ENCODE measurements around the gene SLAMF8.

The SLAMF8 gene

DNA sequence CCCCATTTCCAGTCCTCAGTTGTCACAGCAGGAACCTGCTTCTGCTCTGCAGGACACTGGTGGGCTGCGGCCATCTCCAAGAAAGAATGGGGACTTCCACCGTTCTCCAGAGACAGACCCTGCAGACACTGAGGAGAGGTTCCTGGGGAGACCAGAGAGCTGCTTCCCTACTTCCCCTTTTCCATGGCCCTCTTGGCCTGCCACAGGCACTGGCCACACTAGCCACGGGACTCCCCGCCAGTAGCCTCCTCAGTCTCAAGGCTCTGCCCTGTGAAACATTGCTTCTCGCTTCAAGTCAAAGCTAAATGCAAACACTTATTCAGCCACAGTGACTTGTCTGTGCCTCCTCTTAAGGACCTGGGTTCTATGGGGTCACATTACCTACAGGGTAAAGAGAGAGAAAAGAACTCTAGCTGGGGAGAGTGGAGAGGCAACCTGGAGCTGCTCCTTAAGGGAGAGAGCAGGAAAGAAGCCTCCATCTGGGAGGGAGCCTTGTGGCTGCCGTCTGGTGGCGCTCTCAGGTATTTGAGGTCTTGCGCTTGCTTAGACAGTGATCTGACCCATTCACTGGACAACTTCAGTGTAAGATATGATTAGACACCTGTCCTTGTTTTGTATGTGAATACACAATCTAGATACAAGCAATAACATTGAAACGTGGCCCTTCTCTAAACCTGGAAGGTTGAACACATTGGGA lies 5.4 kb upstream of the SLAMF8 start:
- Histone ChIP-seq H3K27ac (replicated peaks) (no peak overlapping the region), H3K4me3 (replicated peaks; ENCODE audit: insufficient read depth, low read length) (no peak overlapping the region), H3K27me3 (ENCODE audit: insufficient read depth, poor library complexity, severe bottlenecking) (no peaks in the 10 kb centered on the region)
- DNase-seq (ENCODE audit: low read depth in 1 of 2, low spot score in 1 of 2) = no peak
- peak; percentile 10; the same call in 1 of the 2 replicates for TF ChIP-seq SPI1 (IDR thresholded peaks at IDR 0.05; ENCODE audit: borderline replicate concordance, low read depth)
- TF ChIP-seq GABPA (IDR thresholded peaks at IDR 0.05; ENCODE audit: low read depth) = no peak

DNA sequence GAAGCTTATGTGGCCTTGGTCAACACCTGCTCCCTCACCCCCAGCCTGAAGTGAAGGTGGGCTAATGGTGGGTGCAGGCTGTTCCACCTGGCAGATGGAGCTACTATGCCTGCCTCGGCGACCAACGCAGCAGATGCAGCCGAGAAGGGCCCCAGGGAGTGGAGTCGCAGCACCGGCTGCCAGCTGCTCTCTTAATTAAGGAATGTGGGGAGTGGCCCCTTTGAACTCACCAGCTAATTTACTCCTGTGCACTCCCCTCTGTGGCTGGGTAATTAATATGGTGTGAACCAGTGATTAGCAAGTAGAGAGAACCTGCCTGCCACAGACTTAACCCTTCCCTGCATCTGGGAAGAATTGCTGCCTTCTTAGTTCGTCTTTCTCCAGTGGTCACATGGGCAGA lies 3.3 kb upstream of the SLAMF8 start:
- no peaks in the 10 kb centered on the region for H3K27me3 ChIP-seq (ENCODE audit: insufficient read depth, poor library complexity, severe bottlenecking)
- no peak for DNase-seq (ENCODE audit: low read depth in 1 of 2, low spot score in 1 of 2)

DNA sequence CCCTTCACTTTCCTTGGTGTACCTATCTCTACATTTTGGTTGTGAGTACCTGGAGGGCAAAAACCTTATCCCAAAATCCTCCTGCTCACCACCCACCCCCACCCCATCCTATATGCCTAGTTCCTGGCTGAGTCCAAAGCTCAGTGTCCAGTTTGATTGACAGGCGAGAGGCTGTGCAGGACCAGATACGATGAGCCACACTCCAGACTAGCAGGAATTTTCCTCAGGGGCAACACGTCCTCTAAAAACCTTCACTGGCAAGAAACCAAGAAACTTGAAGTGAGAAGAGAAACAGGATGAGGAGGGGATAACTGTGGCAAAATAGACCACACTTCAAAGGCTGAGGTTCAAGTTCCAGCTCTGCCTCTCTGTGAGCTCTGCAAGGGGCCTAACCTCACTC lies 1.1 kb upstream of the SLAMF8 start:
- Histone ChIP-seq H3K27ac (replicated peaks) (no peak overlapping the region), H3K4me3 (replicated peaks; ENCODE audit: insufficient read depth, low read length) (no peak overlapping the region), H3K27me3 (ENCODE audit: insufficient read depth, poor library complexity, severe bottlenecking) (no peaks in the 10 kb centered on the region)
- no peak for DNase-seq (ENCODE audit: low read depth in 1 of 2, low spot score in 1 of 2)
- TF ChIP-seq GABPA (IDR thresholded peaks at IDR 0.05; ENCODE audit: low read depth) (no peak), SPI1 (IDR thresholded peaks at IDR 0.05; ENCODE audit: borderline replicate concordance, low read depth) (no peak), POLR2AphosphoS5 (IDR thresholded peaks at IDR 0.05; ENCODE audit: low read depth) (no peak)
- TF ChIP-seq, protein P1, sequence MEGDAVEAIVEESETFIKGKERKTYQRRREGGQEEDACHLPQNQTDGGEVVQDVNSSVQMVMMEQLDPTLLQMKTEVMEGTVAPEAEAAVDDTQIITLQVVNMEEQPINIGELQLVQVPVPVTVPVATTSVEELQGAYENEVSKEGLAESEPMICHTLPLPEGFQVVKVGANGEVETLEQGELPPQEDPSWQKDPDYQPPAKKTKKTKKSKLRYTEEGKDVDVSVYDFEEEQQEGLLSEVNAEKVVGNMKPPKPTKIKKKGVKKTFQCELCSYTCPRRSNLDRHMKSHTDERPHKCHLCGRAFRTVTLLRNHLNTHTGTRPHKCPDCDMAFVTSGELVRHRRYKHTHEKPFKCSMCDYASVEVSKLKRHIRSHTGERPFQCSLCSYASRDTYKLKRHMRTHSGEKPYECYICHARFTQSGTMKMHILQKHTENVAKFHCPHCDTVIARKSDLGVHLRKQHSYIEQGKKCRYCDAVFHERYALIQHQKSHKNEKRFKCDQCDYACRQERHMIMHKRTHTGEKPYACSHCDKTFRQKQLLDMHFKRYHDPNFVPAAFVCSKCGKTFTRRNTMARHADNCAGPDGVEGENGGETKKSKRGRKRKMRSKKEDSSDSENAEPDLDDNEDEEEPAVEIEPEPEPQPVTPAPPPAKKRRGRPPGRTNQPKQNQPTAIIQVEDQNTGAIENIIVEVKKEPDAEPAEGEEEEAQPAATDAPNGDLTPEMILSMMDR (IDR thresholded peaks at IDR 0.05; ENCODE audit: insufficient read depth, low read length) = no peak
- TF ChIP-seq, protein P2, sequence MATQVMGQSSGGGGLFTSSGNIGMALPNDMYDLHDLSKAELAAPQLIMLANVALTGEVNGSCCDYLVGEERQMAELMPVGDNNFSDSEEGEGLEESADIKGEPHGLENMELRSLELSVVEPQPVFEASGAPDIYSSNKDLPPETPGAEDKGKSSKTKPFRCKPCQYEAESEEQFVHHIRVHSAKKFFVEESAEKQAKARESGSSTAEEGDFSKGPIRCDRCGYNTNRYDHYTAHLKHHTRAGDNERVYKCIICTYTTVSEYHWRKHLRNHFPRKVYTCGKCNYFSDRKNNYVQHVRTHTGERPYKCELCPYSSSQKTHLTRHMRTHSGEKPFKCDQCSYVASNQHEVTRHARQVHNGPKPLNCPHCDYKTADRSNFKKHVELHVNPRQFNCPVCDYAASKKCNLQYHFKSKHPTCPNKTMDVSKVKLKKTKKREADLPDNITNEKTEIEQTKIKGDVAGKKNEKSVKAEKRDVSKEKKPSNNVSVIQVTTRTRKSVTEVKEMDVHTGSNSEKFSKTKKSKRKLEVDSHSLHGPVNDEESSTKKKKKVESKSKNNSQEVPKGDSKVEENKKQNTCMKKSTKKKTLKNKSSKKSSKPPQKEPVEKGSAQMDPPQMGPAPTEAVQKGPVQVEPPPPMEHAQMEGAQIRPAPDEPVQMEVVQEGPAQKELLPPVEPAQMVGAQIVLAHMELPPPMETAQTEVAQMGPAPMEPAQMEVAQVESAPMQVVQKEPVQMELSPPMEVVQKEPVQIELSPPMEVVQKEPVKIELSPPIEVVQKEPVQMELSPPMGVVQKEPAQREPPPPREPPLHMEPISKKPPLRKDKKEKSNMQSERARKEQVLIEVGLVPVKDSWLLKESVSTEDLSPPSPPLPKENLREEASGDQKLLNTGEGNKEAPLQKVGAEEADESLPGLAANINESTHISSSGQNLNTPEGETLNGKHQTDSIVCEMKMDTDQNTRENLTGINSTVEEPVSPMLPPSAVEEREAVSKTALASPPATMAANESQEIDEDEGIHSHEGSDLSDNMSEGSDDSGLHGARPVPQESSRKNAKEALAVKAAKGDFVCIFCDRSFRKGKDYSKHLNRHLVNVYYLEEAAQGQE (IDR thresholded peaks at IDR 0.05; ENCODE audit: insufficient replicate concordance, low read depth) = no peak

More for the DNA sequence above, 3.3 kb upstream of the SLAMF8 start:
- no peak for TF ChIP-seq POLR2AphosphoS5 (IDR thresholded peaks at IDR 0.05; ENCODE audit: low read depth)
- TF ChIP-seq, protein P2 (IDR thresholded peaks at IDR 0.05; ENCODE audit: insufficient replicate concordance, low read depth) = no peak
- TF ChIP-seq, protein P1 (IDR thresholded peaks at IDR 0.05; ENCODE audit: insufficient read depth, low read length) = no peak
- TF ChIP-seq SPI1 (IDR thresholded peaks at IDR 0.05; ENCODE audit: borderline replicate concordance, low read depth) = no peak
- no peak for TF ChIP-seq GABPA (IDR thresholded peaks at IDR 0.05; ENCODE audit: low read depth)
- Histone ChIP-seq H3K27ac (replicated peaks) (no peak overlapping the region), H3K4me3 (replicated peaks; ENCODE audit: insufficient read depth, low read length) (no peak overlapping the region)

DNA sequence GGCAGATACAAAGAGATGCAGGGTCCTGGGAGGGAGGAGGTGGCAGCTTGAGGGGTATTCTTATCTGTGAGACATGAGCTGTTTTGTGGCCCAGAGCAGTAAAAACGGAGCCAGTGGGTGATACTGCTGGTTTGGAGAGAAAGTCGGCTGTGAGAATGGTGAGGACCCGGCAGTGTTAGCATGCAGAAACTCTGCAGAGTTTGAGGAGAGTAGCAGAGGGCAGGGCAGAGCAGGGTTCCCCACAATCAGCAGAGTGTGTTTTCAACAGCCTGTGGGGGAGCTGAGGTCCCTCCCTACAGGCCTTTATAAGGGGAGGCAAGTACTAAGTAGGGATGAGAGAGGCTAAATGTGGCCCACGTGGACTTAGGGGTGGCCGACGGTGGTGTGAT lies 423 bp downstream of the SLAMF8 start:
- no peak for TF ChIP-seq POLR2AphosphoS5 (IDR thresholded peaks at IDR 0.05; ENCODE audit: low read depth)
- TF ChIP-seq, protein P1 (IDR thresholded peaks at IDR 0.05; ENCODE audit: insufficient read depth, low read length) = no peak
- TF ChIP-seq GABPA (IDR thresholded peaks at IDR 0.05; ENCODE audit: low read depth) = no peak
- TF ChIP-seq, protein P2 (IDR thresholded peaks at IDR 0.05; ENCODE audit: insufficient replicate concordance, low read depth) = no peak
- TF ChIP-seq SPI1 (IDR thresholded peaks at IDR 0.05; ENCODE audit: borderline replicate concordance, low read depth) = no peak
- Histone ChIP-seq H3K27me3 (ENCODE audit: insufficient read depth, poor library complexity, severe bottlenecking) (no peaks in the 10 kb centered on the region), H3K4me3 (replicated peaks; ENCODE audit: insufficient read depth, low read length) (no peak overlapping the region), H3K27ac (replicated peaks) (no peak overlapping the region)
- DNase-seq (ENCODE audit: low read depth in 1 of 2, low spot score in 1 of 2) = no peak

Measured in HL-60 (cell line).